HAP-1 (cell line): ENCODE measurements around the gene FRMD1.

ENCODE experiments used
- DNase-seq, 2 experiments: peaks; one replicate each; pipeline ENCODE4 v3.0.0-alpha.2; 2016 to 2020; ENCODE audit warnings: low spot score in 2 of 2
- H3K27me3 ChIP-seq: fragments of 250-450 bp; sonication (Bioruptor Pico); 2 replicates; pipeline ENCODE4 v1.5.1; 2020; ENCODE audit warnings: low read depth, mild to moderate bottlenecking, moderate library complexity
- H3K36me3 ChIP-seq: fragments of 250-450 bp; sonication (Bioruptor Pico); replicated peaks from 2 replicates; pipeline ENCODE4 v1.5.1; 2020; ENCODE audit warnings: mild to moderate bottlenecking
- H3K4me1 ChIP-seq: fragments of 250-450 bp; sonication (Bioruptor Pico); 2 replicates; pipeline ENCODE4 v1.5.1; 2020; ENCODE audit warnings: mild to moderate bottlenecking
- H3K4me3 ChIP-seq: fragments of 250-450 bp; sonication (Bioruptor Pico); 2 replicates; pipeline ENCODE4 v1.5.1; 2020; ENCODE audit warnings: mild to moderate bottlenecking, moderate library complexity
- H3K9me3 ChIP-seq: fragments of 250-450 bp; sonication (Bioruptor Pico); 2 replicates; pipeline ENCODE4 v1.5.1; 2020; ENCODE audit warnings: mild to moderate bottlenecking, moderate library complexity
- in situ Hi-C: fragments of 300-500 bp; cut with MboI; formaldehyde crosslinking; loops from 3 replicates; pipeline ENCODE4 v1.14.3; 2020; ENCODE audit warnings: low sequenced_read_pairs, inconsistent platforms, mixed read lengths

The FRMD1 gene

GRCh38 chr6:168046696-168047095, 32.3 kb downstream of the FRMD1 start:
- Histone ChIP-seq H3K36me3 (no peaks in the 10 kb centered on the region), H3K9me3 (no peaks in the 10 kb centered on the region), H3K4me3 (no peak overlapping the region), H3K4me1 (peaks cover 2% of the 10 kb centered on the region), H3K27me3 (no peaks in the 10 kb centered on the region)
- in situ Hi-C loops, result no loop called here
- no peak for DNase-seq

- H3K9me3 ChIP-seq, result no peaks in the 10 kb centered on the region
- no peak for DNase-seq
- H3K4me1 ChIP-seq, result peaks cover 6% of the 10 kb centered on the region
- H3K27me3 ChIP-seq, result no peaks in the 10 kb centered on the region
- no peaks in the 10 kb centered on the region for H3K36me3 ChIP-seq
- in situ Hi-C loops, result no loop called here
- no peak overlapping the region for H3K4me3 ChIP-seq
These were observed 33.0 kb downstream of the FRMD1 start for GRCh38 chr6:168045706-168046620.

GRCh38 chr6:168045141-168045691, 33.8 kb downstream of the FRMD1 start:
- H3K4me3 ChIP-seq, result no peak overlapping the region
- DNase-seq, result no peak
- in situ Hi-C loops, result no loop called here
- no peaks in the 10 kb centered on the region for H3K9me3 ChIP-seq
- H3K27me3 ChIP-seq, result no peaks in the 10 kb centered on the region
- H3K4me1 ChIP-seq, result peaks cover 6% of the 10 kb centered on the region
- H3K36me3 ChIP-seq, result no peaks in the 10 kb centered on the region

- no peak for DNase-seq
- in situ Hi-C loops, result no loop called here
- Histone ChIP-seq H3K4me1 (peaks cover 6% of the 10 kb centered on the region), H3K36me3 (no peaks in the 10 kb centered on the region), H3K9me3 (no peaks in the 10 kb centered on the region), H3K4me3 (no peak overlapping the region), H3K27me3 (no peaks in the 10 kb centered on the region)
These were observed 34.4 kb downstream of the FRMD1 start for GRCh38 chr6:168044521-168045130.

- H3K36me3 ChIP-seq, result no peaks in the 10 kb centered on the region
- H3K4me1 ChIP-seq, result peaks cover 6% of the 10 kb centered on the region
- in situ Hi-C loops, result no loop called here
- H3K9me3 ChIP-seq, result no peaks in the 10 kb centered on the region
- no peak for DNase-seq
- H3K4me3 ChIP-seq, result no peak overlapping the region
- H3K27me3 ChIP-seq, result no peaks in the 10 kb centered on the region
These were observed 35.1 kb downstream of the FRMD1 start for GRCh38 chr6:168043848-168044415.

GRCh38 chr6:168043193-168043847, 35.7 kb downstream of the FRMD1 start:
- no peak for DNase-seq
- Histone ChIP-seq H3K9me3 (no peaks in the 10 kb centered on the region), H3K4me1 (peaks cover 6% of the 10 kb centered on the region), H3K36me3 (no peaks in the 10 kb centered on the region), H3K27me3 (no peaks in the 10 kb centered on the region), H3K4me3 (no peak overlapping the region)
- in situ Hi-C loops, result no loop called here

- no peak for DNase-seq
- H3K4me1 ChIP-seq, result peaks cover 6% of the 10 kb centered on the region
- H3K27me3 ChIP-seq, result no peaks in the 10 kb centered on the region
- H3K9me3 ChIP-seq, result no peaks in the 10 kb centered on the region
- no peaks in the 10 kb centered on the region for H3K36me3 ChIP-seq
- H3K4me3 ChIP-seq, result no peak overlapping the region
- in situ Hi-C loops, result no loop called here
These were observed 36.4 kb downstream of the FRMD1 start for GRCh38 chr6:168042426-168043192.

- Histone ChIP-seq H3K4me1 (peaks cover 6% of the 10 kb centered on the region), H3K36me3 (no peaks in the 10 kb centered on the region), H3K27me3 (no peaks in the 10 kb centered on the region), H3K9me3 (no peaks in the 10 kb centered on the region), H3K4me3 (no peak overlapping the region)
- peak in 1 of 2 experiments; percentile 52 for DNase-seq
- in situ Hi-C loops, result no loop called here
These were observed 37.1 kb downstream of the FRMD1 start for GRCh38 chr6:168041928-168042327.

- in situ Hi-C loops, result no loop called here
- peaks cover 8% of the 10 kb centered on the region for H3K4me1 ChIP-seq
- no peaks in the 10 kb centered on the region for H3K27me3 ChIP-seq
- H3K36me3 ChIP-seq, result no peaks in the 10 kb centered on the region
- no peaks in the 10 kb centered on the region for H3K9me3 ChIP-seq
- no peak for DNase-seq
- no peak overlapping the region for H3K4me3 ChIP-seq
These were observed 38.0 kb downstream of the FRMD1 start for GRCh38 chr6:168040856-168041496.

GRCh38 chr6:168039849-168040248, 39.2 kb downstream of the FRMD1 start:
- peaks cover 14% of the 10 kb centered on the region for H3K4me1 ChIP-seq
- in situ Hi-C loops, result no loop called here
- H3K27me3 ChIP-seq, result no peaks in the 10 kb centered on the region
- DNase-seq, result no peak
- H3K9me3 ChIP-seq, result no peaks in the 10 kb centered on the region
- H3K4me3 ChIP-seq, result no peak overlapping the region
- H3K36me3 ChIP-seq, result no peaks in the 10 kb centered on the region

- Histone ChIP-seq H3K9me3 (no peaks in the 10 kb centered on the region), H3K36me3 (no peaks in the 10 kb centered on the region), H3K4me1 (peaks cover 14% of the 10 kb centered on the region), H3K27me3 (no peaks in the 10 kb centered on the region), H3K4me3 (no peak overlapping the region)
- in situ Hi-C loops, result no loop called here
- DNase-seq, result no peak
These were observed 39.7 kb downstream of the FRMD1 start for GRCh38 chr6:168039301-168039700.

GRCh38 chr6:168038576-168039140, 40.4 kb downstream of the FRMD1 start:
- in situ Hi-C loops, result no loop called here
- Histone ChIP-seq H3K27me3 (no peaks in the 10 kb centered on the region), H3K4me3 (no peak overlapping the region), H3K4me1 (peaks cover 14% of the 10 kb centered on the region), H3K9me3 (no peaks in the 10 kb centered on the region), H3K36me3 (no peaks in the 10 kb centered on the region)
- DNase-seq, result no peak
